HG03354 (cell line): ENCODE results near the gene CMTM3.
"Not testable (repeated sequence)": the region's sequence is repeated elsewhere in the genome, so short reads cannot be mapped to it uniquely, and the experiment has no call there.

ENCODE experiments used
- ATAC-seq: cut with Tn5 transposase; IDR thresholded peaks from one replicate; pipeline ENCODE4 v1.9.1; 2021; ENCODE audit warnings: mild to moderate bottlenecking; ENCODE audit not compliant: unreplicated experiment, poor library complexity, severe bottlenecking

Gene CMTM3

DNA sequence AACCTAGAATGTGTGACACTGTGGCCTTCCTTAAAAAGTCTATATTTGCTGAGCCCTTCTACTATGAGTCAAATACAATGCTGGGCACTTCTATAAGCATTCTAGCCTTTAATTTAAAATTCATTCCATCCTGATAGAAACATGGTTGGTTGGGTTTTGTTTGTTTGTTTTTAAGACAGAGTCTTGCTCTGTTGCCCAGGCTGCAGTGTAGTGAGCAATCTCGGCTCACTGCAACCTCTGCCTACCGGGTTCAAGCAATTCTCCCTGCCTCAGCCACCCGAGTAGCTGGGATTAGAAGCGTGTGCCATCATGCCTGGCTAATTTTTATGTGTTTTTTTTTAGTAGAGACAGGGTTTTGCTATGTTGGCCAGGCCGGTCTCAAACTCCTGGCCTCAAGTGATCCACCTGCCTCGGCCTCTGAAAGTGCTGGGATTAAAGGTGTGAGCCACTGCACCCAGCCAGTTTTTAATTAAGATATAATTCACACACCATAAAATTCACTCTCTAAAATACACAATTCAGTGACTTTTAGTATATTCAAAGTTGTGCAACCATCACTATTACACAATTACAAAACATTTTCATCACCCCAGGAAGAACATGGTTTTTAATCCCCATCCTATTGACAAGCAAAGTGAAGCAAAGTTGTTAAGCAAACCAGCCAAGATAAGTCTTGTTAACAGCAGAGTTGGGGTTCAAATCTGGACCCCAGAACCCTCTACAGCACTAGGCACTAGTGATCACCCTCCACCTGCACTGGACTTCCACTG lies 49.3 kb downstream of the CMTM3 start:
- no peak for ATAC-seq

DNA sequence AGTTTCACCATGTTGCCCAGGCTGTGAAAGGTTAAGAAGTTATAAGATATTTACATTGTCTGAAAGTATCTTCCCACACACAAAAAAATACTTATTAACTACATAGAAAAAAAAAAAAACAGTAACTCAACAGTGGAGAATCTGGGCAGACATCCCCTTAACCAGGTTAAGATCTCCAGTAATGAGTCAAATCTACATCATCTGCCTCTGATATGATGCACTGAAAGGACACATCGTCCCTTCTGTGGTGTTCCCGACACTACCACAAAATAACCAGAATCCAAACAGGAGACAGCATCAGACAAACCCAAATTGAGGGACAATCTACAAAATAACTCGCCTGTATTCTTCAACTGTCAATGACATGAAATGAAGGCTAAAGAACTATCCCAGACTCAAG lies 52.0 kb downstream of the CMTM3 start:
- ATAC-seq, result no peak

DNA sequence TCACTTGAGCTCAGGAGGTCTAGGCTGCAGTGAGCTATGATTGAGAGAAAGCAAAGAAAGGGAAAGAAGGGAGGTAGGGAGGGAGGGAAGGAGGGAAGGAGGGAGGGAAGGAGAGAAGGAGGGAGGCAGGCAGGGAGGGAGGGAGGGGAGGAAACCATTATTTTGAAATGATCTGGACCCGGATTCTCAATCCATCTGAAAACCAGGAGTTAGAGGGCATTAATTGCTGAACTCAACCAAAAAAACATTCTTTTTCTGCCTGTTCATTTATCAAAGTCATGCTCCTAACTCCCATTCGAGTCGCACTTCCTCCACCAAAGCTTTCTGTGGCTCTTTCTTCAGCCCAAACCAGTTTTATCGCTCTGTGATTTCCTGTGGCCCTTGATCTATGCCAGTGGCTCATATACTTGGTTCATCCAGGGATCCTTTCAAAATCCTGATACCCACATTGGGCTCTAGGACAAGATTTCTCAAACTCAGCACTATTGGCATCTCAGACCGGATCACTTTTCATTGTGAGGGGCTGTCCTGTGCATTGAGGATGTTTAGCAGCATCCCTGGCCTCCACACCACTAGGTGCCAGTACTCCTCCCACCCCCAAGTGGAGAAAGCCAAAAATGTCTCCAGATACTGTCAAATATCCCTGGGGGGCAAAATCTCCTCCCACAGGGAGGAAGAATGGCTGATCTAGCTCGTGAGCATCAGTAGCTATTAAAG lies 53.8 kb downstream of the CMTM3 start:
- ATAC-seq, result no peak

DNA sequence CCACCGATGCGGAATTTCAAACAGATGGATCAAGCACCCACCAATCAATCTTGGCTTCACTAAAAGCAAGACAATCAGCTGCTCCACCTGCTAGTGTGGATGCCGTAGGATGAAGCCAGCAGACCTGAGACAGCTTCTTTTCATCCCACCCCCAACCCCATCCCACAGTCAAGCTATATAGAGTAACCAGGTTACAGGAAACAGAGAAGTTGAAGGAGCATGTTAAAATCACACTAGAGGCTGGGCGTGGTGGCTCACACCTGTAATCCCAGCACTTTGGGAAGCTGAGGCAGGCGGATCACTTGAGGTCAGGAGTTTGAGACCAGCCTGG lies 54.3 kb downstream of the CMTM3 start:
- no peak for ATAC-seq

DNA sequence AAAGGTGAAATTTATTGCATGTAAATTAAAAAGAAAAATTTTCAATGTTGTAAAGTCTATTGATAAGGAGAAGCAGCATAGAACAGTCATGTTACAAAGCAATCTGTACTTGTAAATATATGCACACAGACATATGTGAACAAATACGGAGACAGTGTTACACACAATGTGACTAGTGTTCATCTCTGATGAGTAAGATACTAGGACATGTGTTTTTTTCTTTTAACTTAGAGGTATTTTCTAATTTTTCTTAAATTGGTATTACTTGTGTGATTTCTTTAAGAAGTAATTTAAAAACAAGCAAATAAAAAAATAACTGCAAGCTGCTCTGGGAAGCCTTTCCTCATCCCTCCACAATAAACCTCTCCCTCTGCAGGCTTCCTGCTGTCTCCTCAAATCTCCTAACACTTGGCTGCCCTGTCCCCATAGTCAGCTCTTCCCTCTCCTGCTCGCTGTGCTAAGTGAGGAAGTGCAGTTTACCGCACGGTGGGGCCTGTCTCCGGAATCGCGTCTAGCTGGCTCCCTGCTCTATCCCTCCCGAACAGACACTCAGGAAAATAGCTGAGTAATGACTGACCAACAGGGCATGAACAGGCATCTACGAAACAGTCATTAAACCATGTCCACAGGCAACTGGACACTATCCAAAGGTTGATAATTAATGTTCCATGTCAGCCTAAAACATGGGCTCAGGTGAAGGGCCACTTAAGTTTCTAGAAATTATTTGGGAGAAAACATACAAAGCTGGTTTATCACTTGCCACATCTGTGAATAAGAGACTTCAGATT lies 56.1 kb downstream of the CMTM3 start:
- ATAC-seq, result no peak

DNA sequence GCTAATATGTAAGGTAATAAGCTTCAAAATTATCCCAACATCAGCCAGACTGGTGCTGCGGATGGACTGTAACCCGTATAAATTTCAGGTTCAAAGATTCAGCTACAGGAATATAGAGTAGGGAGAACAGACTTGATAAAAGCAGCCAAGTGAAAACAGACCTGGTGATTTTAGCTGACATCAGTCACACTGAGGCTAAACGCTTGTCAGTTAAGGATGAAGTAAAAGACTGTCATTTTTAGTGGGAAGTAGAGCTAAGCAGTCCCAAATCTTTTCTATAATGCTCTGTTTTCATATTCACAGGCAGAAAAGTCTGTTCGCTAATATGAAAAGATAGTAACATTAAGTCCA lies 56.7 kb downstream of the CMTM3 start:
- ATAC-seq, result no peak

DNA sequence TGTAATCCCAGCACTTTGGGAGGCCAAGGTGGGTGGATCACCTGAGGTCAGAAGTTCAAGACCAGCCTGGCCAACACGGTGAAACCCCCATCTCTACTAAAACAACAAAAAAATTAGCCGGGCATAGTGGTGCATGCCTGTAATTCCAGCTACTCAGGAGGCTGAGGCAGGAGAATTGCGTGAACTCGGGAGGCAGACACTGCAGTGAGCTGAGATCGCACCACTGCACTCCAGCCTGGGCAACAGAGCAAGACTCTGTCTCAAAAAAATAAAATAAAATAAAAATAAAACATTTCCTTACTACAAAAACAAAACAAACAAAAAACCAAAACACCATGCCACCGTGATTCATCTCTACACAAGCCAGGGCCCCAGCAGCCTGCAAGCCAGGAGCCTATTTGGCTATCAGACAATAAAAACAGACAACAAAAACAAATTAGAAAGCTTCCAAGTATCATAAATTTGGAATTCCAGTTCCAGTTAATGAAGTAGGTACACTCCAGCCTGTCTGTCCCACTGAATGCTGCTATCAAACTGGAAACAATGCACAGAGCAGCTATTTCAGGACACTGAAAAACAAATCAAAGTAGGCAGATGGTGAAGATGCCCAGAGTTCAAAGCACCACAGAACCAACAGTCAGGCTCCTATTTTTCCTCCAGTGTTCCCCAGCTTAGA lies 57.3 kb downstream of the CMTM3 start:
- not testable (repeated sequence) for ATAC-seq

DNA sequence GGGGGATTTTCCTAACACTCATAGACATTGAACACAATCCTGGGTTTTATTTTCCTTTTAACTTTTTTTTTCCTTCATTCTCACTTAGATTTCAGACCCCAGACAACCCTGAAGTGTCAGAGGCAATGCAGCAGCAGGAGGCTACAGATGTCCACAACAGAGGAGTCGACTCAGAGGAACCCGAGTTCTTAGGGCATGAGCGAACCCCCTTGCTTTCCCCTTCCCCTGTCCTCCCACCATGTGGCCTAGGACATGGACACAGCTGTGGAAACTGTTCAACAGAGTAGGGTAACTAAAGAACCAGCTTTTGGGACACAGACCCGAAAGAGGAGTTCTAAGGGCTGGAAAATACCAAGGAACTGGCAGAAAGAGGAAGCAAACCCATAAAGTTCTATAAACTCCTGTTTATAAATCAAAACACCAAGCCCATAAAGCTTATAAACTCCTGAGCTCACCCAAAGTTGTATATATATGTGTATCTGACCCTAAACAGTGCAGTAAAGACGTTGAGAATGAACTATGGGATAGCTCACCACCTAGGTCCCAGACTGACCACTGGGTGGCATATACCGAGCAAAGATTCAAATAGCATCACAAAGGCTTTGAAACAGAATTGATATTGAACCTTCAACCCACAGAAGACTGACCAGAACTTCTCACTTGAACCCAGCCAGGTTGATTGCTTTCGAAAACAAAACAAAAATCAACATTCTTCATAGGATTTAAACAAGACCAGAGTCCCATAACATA lies 58.1 kb downstream of the CMTM3 start:
- no peak for ATAC-seq
